ENCODE measurements around the gene ATG101. TPM values are rescaled to one million over a fixed set of nuclear protein-coding genes. Genes with fewer than 3 reads are reported as not detected.

Gene ATG101
- total RNA-seq, 1 donor from 2014 or later = 22.6 TPM

DNA sequence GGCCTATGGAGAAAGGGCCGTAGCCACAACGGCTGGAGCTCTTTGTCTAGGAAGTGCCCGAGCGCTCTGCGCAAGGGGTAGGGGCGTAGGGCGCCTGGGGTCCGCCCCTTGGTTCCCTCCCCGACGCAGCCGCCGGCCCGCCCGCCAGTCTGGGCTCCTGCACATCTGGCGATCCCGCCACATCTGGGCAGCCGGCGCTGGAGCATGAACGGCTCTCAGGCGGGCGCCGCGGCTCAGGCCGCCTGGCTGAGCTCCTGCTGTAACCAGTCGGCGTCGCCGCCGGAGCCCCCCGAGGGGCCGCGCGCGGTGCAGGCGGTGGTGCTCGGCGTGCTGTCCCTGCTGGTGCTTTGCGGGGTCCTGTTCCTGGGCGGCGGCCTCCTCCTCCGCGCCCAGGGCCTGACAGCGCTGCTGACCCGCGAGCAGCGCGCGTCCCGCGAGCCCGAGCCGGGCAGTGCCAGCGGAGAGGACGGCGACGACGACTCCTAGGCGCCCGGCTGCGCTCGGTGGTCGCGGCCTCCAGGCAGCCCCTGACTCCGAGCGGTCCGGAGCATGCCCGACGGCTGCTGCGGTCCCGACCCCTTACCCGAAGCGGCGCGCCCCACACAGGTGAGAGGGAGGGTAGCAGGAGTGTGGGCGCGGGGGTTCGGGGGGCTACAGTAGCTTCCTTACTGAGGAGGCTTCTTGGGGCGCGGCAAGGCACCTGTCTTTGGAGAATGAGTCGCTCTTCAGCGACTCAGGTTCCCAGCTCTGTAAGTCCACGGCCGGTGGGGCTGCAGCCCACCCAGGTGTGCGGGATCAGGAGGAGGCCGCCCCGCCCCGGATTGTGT lies 10.0 kb downstream of the ATG101 start, which contains the start of gene SMIM41:
SMIM41 (plus strand) TSS at position 129 of the 827 bp plus-strand sequence; CDS start at position 205, 76 bp downstream.
- no peak for DNase-seq (ENCODE audit: low spot score)

DNA sequence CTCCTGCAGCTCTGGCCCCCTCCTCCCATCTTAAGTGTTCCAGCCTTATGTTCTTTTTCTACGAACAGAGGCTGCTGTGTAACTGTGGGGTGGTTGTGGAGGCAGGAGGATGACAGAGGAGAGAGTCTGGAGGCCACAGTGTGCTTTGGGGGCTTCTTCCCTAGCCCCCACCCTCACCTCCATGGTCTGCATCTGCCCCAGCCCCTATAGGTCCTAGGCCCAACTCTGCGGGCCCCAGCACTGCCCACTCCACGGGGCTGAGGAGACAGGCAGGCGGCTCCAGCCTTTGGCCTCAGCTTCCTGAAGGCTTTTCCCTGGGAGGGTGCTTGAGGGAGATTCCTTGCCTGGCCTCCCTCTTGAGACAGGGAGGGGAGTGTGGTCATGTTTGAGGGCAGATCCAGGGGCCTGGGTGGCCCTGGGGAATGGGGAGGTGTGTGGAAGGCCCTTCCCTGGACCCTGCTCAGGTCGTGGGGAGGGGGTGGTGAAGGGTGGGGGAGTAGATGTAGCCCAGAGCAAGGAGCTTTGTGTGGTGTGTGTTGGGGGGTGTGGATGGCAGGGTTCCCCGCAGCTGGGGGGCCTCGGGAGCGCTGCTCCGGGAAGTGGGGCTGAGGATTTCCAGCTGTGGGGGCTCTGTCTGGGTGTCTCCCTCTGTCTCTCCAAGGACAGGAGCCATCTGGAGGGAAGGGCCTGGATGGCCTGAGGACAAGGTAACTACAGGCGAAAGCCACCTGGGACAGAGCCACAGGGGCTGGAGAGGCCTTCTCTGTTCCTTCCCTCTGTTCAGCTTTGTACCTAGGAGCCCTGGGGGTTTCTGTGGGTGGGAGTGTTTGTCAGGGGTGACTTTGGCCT lies 10.8 kb downstream of the ATG101 start:
- no peak for DNase-seq (ENCODE audit: low spot score)

DNA sequence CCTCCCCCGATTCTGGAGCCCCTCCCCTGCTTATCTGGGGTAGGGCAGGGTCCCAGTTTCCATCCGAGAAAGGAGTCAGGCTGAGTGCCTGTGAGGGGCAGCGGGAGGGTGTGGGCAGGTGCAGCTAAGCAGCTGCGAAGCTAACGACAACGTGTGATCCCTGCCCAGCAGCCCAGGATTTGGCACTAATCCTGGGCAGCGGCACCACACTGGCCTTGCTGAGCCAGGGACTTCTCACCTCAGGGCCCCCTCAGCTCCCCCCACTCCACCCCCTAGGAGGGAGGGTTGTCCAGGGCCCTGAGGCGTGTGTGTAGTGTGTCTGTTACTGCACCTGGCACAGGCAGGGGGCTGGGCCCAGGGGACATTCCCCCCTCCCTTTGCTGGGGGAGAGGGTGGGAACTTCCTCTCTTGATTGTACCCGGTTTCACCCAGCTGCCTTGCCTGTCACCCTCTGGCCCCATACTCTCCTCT lies 11.5 kb downstream of the ATG101 start:
- DNase-seq (ENCODE audit: low spot score) = no peak

DNA sequence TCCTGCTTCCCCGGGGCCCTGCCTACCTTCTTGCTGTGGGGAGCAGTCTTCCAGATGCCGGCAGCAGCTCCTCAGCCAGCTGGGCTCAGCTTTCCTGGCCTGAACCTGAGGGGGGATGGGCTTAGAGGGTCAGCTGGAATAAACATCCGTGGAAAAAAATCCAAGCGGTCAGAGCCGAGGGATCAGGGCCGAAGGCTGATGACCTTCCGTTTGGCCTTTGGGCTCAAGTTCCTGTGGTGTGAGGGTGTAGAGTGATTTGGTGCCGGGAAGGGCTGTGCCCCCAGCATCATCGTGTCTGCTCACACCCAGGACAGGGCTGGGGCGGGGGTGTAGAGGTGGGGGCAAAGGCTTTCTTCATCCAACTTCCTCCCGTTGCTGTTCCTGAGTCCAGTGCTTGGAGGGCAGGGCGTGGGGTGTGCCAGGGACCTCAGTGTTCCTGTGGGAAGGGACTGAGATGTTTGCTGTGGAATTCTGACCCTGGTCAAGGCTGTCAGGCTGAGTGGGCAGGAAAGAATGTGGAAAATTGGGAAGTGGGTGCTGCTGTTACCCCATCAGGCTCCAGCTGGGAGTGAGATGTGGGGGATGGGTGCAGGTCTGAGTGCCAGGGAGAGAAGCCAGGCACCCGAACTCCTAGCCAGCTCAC lies 12.4 kb downstream of the ATG101 start:
- DNase-seq (ENCODE audit: low spot score) = no peak

DNA sequence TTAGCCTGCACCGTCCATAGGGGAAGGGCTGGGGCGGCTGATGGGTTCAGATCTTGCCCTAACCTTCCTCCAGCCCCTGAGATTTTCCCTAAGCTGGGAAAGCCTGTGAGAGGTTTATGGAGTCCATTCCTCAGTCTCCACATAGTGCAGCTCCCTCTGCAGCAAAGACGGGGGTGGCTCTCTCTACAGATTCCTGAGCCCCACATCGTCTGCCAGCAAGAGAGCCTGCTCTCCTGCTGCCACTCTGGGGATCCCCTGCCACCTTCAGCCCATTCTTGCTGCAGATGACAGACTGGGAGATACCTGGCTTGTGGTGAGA lies 12.8 kb downstream of the ATG101 start:
- DNase-seq (ENCODE audit: low spot score) = no peak

DNA sequence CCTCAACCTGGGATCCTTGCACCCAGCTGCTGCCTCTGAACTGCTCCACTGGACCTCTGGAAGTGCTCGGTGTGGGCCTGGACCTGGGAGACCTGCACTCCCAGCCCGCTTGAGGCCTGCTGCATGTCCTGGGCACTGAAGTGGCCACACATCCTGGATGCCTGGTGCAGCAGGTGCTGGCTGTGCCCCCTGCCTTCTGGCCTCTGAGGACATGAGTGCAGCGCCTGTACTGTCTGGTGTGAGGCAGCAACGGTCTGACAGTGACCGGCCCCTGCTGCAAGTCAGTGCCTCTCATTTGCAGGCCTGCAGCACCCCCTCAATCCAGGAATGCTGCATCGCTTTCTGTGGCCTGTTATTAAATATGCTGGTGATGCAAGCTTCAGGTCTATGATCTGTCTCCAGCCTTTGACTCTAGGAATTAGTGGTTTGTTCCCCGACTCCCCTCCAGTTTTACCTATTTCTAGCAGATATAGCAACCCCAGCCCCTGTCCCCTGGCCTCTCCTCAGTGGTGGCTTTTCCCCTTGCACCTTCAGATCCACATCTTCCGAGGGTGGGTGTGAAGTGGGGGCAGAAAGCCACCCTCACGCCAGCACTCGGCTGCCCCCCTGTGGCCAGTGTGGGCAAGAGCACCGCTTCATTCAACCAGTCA lies 13.3 kb downstream of the ATG101 start:
- DNase-seq (ENCODE audit: low spot score) = peak; percentile 67

DNA sequence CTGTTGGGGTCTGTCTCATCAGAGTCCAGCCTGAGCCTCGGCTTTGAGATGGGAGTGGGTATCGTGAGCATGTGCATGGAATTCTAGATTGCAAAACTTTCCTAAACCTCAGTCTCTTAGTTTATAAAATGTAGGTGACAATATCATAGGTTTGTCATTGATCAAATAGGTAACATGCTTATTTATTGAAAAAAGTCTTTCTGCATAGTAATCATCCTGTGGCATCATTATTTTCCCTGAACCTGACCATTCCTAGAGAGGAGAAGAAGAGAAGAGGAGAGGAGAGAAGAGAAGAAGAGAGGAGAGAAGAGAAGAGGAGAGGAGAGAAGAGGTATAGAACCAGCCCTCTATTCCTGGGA lies 13.8 kb downstream of the ATG101 start:
- DNase-seq (ENCODE audit: low spot score) = no peak

DNA sequence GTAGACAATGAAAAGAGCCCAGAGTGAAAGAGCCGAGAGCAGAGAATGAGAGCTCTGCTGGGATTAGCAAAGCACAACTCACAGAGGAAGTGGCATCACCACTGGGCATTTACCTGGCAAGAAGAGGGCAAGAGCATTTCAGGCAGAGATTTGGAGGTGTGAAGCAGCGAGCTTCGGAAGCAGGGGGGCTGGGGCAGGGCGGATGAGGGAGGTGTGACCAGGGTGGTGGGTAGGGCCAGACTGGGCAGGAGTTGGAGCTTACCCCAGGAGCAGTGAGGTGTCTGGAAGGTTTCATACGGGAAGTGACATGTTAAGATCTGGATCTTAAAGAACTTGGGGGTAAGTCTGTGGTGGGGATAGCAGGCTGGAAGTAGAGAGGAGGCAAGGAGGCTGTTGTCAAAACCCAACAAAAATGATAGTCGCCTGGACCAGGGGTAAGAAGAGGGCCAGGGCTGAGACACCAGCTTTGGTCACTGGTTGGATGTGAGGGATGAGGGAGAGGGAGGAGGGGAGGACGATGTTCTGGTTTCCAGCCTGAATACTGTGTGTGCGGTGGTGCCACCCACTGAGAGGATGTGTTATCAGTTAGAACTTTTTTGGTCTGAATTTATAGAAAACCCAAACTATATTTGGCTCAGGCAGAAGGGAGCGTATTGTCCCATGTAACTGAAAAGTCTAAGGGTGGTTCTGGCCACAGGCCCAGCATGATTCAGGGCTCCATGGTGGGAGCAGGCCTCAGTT lies 14.9 kb downstream of the ATG101 start:
- DNase-seq (ENCODE audit: low spot score) = no peak

DNA sequence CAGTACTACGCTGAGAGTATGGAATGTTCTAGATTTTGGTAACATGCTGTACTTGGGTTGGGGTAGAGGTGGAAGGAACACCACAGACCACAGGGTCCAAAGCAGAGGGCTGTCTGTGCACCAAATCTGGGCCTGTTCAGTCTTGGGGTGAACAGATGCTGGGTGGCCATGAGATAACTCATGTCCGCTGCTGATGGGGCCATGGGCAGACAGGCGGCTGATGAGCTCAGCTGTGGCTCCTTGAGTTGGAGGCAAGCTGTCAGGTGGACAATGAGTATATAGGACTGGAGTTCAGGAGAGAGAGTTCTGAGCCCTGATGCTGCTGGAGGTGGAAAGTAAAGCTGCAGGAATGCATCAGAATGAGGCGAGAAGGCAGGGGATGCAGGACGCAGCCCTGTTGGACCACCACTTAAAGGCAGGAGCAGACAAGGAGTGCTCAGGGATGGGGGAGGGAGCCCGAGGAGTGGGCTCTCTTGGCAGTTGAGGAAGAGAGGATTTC lies 16.0 kb downstream of the ATG101 start:
- DNase-seq (ENCODE audit: low spot score) = no peak

DNA sequence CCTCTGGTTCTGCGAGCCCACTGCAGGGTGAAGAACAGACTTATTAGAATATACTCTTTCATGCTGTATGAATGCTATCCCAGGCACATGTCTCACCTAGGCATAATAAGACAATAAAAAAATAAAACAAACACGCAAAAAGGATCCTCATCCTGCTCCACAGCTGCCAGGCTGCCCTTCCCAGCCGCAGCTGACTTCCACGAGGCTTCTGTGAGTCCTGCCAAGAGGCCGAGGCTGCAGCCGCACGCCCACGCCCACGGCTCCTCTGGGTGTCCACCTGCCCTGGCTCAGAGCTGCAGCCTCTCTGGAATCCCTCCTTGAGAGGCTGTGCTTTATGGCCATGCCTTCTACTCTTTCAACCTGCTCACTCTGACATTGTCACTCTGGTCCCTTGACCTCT lies 16.6 kb downstream of the ATG101 start:
- DNase-seq (ENCODE audit: low spot score) = no peak

DNA sequence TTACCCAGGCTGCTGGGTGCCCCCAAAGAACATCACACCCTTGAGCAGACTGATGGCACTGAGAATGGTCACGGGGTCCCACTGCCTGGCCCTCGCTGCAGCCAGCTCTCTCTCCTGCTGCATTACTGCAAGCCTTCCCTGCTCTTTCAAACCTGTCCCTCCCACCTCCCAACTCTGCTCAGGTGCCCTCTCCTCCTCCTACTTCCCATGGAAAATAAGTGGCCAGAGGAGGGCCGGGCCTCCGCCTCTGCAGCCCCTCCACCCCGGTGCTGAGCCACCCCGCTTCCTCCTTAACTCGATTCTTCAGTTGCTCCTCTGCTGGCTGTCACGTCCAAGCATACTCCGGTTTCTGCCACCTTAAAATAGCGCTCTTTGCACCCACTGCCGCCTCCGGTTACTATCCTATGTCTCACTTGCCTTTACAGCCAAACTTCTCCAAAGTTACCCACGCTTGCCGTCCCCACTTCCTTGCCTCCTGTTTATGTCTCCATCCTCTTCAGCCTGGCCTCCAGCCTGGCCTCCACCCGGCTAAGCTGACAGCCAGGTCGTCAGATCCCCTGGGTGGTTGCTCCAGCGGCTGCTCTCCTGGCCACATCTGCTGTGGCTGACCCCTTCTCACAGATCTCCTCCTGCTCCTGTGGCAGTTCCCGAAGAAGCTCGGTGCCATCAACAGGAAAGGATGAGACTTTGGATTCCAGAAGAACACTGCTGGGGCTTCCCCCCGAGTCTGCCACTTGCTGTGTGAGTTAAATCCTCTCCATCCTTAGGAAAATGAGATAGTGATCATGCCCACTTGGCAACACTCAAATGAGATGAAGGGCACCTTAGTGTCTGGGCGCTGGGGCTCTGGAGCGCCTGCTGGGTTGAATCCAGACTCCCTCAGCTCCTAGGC lies 17.4 kb downstream of the ATG101 start:
- no peak for DNase-seq (ENCODE audit: low spot score)

DNA sequence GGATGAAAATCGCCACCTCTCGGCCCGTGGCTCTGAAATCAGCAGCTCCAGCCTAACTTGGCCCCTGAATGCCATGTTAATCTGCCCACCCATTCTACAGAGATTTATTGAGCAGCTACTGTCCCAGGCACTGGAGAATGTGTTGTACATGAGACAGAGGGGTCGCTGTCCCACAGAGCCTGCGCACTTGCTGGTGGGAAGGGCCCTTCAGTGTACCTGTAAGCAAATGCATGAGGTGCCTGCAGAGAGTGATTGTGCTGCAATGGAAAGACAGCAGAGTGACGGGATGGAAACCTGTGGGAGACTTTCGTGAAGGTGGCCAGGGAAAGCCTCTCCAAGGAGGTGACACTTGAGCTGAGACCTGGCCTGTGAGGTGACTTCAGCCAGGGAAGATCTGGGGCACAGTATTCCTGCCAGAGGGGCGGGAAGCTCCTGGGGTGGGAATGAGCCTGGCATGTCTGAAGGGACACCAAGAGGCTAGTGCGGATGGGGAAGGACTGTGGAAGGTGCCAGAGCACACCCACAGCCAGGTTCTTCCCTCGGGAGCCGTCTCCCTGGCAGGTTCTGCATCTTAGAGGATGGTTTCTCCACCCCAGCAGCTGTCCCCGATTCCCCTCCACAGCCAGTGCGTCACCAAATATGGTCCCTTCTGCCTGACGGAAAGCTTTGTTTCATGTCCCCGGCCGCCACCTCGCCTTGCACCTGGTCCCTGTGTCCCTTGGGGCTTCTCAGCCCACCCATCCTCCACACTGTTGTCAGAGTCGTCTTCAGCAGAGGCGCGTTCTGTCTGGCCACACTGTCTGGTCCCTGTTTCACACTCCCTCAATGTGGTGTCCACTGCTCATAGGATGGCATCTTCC lies 18.4 kb downstream of the ATG101 start:
- no peak for DNase-seq (ENCODE audit: low spot score)

DNA sequence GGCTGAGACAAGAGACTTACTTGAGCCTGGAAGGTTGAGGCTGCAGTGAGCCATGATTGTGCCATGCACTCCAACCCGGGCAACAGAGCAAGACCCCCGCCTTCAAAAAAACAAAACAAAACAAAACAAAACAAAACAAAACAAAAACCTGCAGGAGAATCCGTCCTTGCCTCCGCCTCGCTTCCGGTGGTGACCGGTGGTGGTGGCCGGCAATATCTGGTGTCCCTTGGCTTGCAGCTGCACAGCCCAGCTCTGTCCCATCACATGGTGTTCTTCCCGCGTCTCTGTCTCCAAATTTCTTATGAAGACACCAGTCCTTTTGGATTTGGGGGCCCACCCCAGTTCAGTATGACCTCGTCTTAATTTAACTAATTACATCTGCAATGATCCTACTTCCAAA lies 19.7 kb downstream of the ATG101 start:
- no peak for DNase-seq (ENCODE audit: low spot score)

DNA sequence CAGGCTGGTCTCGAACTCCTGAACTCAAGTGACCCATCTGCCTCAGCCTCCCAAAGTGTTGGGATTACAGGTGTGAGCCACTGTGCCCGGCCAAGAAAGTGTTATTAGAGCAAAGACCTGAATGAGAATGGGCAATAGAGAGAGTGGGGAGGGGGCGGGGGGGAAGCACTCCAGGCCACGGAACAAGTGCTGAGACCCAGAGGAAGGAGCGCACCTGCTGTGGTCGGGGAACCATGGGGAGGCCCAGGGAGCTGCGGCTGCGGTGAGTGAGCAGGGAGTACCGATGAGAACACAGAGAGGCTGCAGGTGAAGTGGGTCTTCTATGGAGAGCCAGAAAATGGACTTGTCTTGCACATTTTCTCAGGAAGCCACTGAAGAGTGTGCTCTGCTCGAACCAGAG lies 20.5 kb downstream of the ATG101 start:
- no peak for DNase-seq (ENCODE audit: low spot score)

DNA sequence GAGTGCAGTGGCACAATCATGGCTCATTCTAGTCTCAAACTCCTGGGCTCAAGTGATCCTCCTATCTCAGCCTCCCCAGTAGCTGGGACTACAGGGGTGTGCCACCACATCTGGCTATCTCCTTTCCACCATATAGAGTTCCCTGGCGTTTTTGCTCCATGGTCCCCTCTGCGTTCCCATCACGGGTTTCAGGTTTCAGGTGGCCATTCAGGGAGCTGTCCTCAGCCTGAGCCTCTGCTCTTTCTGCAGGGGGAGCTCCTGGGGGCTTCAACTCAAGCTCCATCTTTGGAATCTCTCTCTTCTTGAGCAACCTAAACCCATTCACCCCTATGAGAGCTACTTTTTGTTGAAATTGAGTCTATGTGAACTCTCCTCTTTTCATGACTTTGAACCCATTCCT lies 21.3 kb downstream of the ATG101 start:
- no peak for DNase-seq (ENCODE audit: low spot score)

DNA sequence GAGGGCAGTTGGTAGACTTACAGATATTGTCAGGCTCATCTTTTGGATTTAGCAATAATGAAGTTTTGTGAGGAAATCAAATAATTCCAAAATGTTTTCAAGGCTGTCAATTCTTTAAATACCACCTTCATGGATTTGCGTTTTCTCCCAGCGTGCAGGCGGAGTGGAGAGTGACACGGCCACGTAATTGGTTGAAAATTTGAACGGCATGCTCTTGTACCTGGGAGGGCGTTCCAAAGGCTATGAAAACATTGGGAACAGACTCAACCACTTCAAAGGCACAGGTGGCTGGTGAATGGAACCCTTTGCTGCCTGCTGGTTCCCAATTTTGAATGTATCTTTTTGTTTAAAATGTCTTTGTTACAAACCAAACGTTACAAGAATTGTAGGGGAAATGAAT lies 22.1 kb downstream of the ATG101 start:
- no peak for DNase-seq (ENCODE audit: low spot score)

DNA sequence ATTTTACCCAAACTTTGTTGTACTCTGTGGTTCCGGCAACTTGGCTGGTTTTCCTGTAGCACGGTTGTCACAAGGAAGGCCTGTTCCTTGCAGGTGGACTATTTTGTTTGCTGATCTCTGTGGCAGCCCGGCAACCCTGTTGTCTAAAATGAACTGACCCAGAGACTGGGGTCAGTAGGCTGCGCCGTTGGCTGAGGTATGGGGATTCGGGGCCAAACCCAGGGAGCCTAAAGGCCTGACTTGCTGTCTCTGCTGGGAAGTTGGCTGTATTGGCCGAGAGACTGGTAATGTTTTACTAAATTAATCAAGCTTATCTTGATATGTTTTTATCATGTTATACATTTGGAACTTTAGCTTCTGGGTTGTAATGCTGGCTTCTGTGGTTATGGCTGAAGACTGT lies 23.6 kb downstream of the ATG101 start:
- no peak for DNase-seq (ENCODE audit: low spot score)

DNA sequence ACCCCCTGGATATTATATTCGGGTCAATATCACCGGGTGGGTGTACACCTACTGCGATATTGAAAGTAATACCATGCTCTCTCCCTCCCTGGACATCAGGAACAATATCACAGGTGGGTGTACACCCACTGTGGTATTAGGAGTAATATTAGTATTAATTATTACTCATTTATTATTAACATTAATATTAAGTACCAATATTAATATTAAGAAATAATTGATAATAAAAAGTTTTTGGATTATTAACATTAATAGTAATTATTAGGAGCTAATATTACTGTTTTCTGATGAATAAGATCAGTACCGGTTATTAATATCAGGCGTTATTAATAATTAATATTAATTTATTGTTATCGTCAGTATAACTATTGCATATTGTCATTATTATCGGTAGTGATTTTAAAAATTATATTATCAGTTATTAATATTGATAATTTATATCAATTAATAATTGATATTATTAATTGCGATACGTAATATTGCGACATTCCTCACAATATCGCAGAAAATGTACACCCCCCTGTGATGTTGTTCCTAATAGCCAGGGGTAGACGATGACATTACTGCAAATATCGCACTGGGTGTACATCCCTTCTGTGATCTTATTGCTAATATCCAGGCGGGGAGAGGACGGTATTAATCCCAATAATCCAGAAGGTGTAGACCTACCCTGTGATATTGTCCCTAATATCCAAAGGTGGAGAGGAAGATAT lies 26.7 kb downstream of the ATG101 start:
- no peak for DNase-seq (ENCODE audit: low spot score)

Data from umbilical cord (tissue), 2 donors.